Hindlimb muscle (tissue), 1 donor: ENCODE data around the gene ME3. TPM values are rescaled to one million over a fixed set of nuclear protein-coding genes. Genes with fewer than 3 reads are reported as not detected.
A peak's percentile ranks its signal among the peaks of the same experiment; 100 is the strongest.
"Not testable (repeated sequence)": the region's sequence is repeated elsewhere in the genome, so short reads cannot be mapped to it uniquely, and the experiment has no call there.

ENCODE experiments used
- DNase-seq: peaks from one replicate; pipeline ENCODE4 v3.0.0-alpha.2; 2013
- polyA plus RNA-seq: library from polyadenylated mRNA; unstranded; fragments of 120-200 nt; gene quantifications from one replicate; pipeline ENCODE4 v1.2.1, GENCODE V29; 2013; ENCODE audit not compliant: insufficient read length

ME3 gene
- polyA plus RNA-seq, 1 donor = 10.9 TPM

GRCh38 chr11:86582898-86583297, 89.5 kb downstream of the ME3 start:
- DNase-seq = no peak

- no peak for DNase-seq
Measured at GRCh38 chr11:86580535-86580934, 91.9 kb downstream of the ME3 start.

- no peak for DNase-seq
Measured at GRCh38 chr11:86579406-86579731, 93.0 kb downstream of the ME3 start.

- no peak for DNase-seq
Measured at GRCh38 chr11:86578727-86579405, 93.5 kb downstream of the ME3 start.

GRCh38 chr11:86577644-86578636, 94.5 kb downstream of the ME3 start:
- peak; percentile 55 for DNase-seq

GRCh38 chr11:86576946-86577624, 95.3 kb downstream of the ME3 start:
- DNase-seq = no peak

GRCh38 chr11:86575927-86576326, 96.5 kb downstream of the ME3 start:
- no peak for DNase-seq

- no peak for DNase-seq
Measured at GRCh38 chr11:86575208-86575855, 97.1 kb downstream of the ME3 start.

- no peak for DNase-seq
Measured at GRCh38 chr11:86574493-86575207, 97.8 kb downstream of the ME3 start.

GRCh38 chr11:86571273-86571948, 101.0 kb downstream of the ME3 start:
- DNase-seq = no peak

- no peak for DNase-seq
Measured at GRCh38 chr11:86570451-86570850, 102.0 kb downstream of the ME3 start.

GRCh38 chr11:86570020-86570419, 102.4 kb downstream of the ME3 start:
- DNase-seq = no peak

GRCh38 chr11:86569109-86569508, 103.3 kb downstream of the ME3 start:
- no peak for DNase-seq

- no peak for DNase-seq
Measured at GRCh38 chr11:86565801-86566312, 106.6 kb downstream of the ME3 start.

- DNase-seq = no peak
Measured at GRCh38 chr11:86565388-86565787, 107.0 kb downstream of the ME3 start.

- DNase-seq = not testable (repeated sequence)
Measured at GRCh38 chr11:86562842-86563241, 109.6 kb downstream of the ME3 start.

- DNase-seq = no peak
Measured at GRCh38 chr11:86559311-86559945, 113.0 kb downstream of the ME3 start.

- no peak for DNase-seq
Measured at GRCh38 chr11:86558841-86559240, 113.6 kb downstream of the ME3 start.

- no peak for DNase-seq
Measured at GRCh38 chr11:86558207-86558606, 114.2 kb downstream of the ME3 start.

- DNase-seq = no peak
Measured at GRCh38 chr11:86555866-86556265, 116.5 kb downstream of the ME3 start.

GRCh38 chr11:86555401-86555800, 117.0 kb downstream of the ME3 start:
- DNase-seq = no peak
